NCI-H774 (cell line): ENCODE data around the gene BHLHA15.
A peak's percentile ranks its signal among the peaks of the same experiment; 100 is the strongest.

ENCODE experiments used
- DNase-seq: peaks from one replicate; lab custom pipeline; 2025; lab: John Stamatoyannopoulos, UW

BHLHA15 gene

GRCh38 chr7:98211221-98211675 lies at the start of gene BHLHA15:
BHLHA15 (plus strand) TSS chr7:98211439; CDS start chr7:98212310, 871 bp downstream.
- peak; percentile 50 for DNase-seq

- no peak for DNase-seq
Measured at GRCh38 chr7:98162758-98163157, 48.5 kb upstream of the BHLHA15 start.

GRCh38 chr7:98163269-98163668 lies 48.0 kb upstream of the BHLHA15 start:
- DNase-seq = no peak

GRCh38 chr7:98163704-98164494 lies 47.3 kb upstream of the BHLHA15 start:
- no peak for DNase-seq

- peak; percentile 61 for DNase-seq
Measured at GRCh38 chr7:98165827-98166667, 45.2 kb upstream of the BHLHA15 start.

- DNase-seq = no peak
Measured at GRCh38 chr7:98166668-98166970, 44.6 kb upstream of the BHLHA15 start.

- no peak for DNase-seq
Measured at GRCh38 chr7:98167653-98168052, 43.6 kb upstream of the BHLHA15 start.

- peak; percentile 67 for DNase-seq
Measured at GRCh38 chr7:98168181-98168903, 42.9 kb upstream of the BHLHA15 start.

- no peak for DNase-seq
Measured at GRCh38 chr7:98168904-98169621, 42.2 kb upstream of the BHLHA15 start.

GRCh38 chr7:98170966-98171365 lies 40.3 kb upstream of the BHLHA15 start:
- DNase-seq = no peak

GRCh38 chr7:98171449-98171848 lies 39.8 kb upstream of the BHLHA15 start:
- no peak for DNase-seq

GRCh38 chr7:98174334-98175259 lies 36.6 kb upstream of the BHLHA15 start:
- no peak for DNase-seq

- DNase-seq = no peak
Measured at GRCh38 chr7:98175260-98175940, 35.8 kb upstream of the BHLHA15 start.

- DNase-seq = no peak
Measured at GRCh38 chr7:98177553-98177952, 33.7 kb upstream of the BHLHA15 start.

GRCh38 chr7:98178321-98178720 lies 32.9 kb upstream of the BHLHA15 start:
- peak; percentile 74 for DNase-seq

GRCh38 chr7:98178762-98179490 lies 32.3 kb upstream of the BHLHA15 start:
- DNase-seq = no peak

- no peak for DNase-seq
Measured at GRCh38 chr7:98180751-98181150, 30.5 kb upstream of the BHLHA15 start.

GRCh38 chr7:98185101-98185500 lies 26.1 kb upstream of the BHLHA15 start:
- no peak for DNase-seq

GRCh38 chr7:98186452-98187137 lies 24.6 kb upstream of the BHLHA15 start:
- no peak for DNase-seq
